Keratinocyte (primary cell): Measurements from ENCODE around the gene ADGRB3. TPM values are rescaled to one million over a fixed set of nuclear protein-coding genes. Genes with fewer than 3 reads are reported as not detected.
"Not testable (repeated sequence)": the region's sequence is repeated elsewhere in the genome, so short reads cannot be mapped to it uniquely, and the experiment has no call there.

ENCODE experiments used
- DNase-seq: peaks from one replicate; pipeline ENCODE4 v3.0.0-alpha.2; 2011; ENCODE audit warnings: low read depth, missing footprints, low spot score
- FAIRE-seq: peaks from 2 replicates; lab custom pipeline; 2011; peaks lifted over from hg19 to GRCh38; lab: Jason Lieb, UNC
- H2AFZ ChIP-seq: 2 replicates; pipeline ENCODE4 v1.6.0; 2012; ENCODE audit warnings: low read length, control low read depth, inconsistent platforms; ENCODE audit not compliant: control insufficient read depth
- H3K27ac ChIP-seq: 2 replicates; pipeline ENCODE4 v1.5.1; 2011; ENCODE audit warnings: low read length; ENCODE audit not compliant: control insufficient read depth, insufficient read depth
- H3K27me3 ChIP-seq: 3 replicates; pipeline ENCODE4 v1.6.0; 2011; ENCODE audit warnings: low read length; ENCODE audit not compliant: control insufficient read depth, insufficient read depth; ENCODE audit errors: extremely low read depth
- H3K36me3 ChIP-seq, 2 experiments: 2 replicates in 1 of 2; 3 replicates in 1 of 2; pipeline ENCODE4 v1.5.1; 2011; ENCODE audit warnings: low read length in 2 of 2, mild to moderate bottlenecking in 1 of 2; ENCODE audit not compliant: control insufficient read depth in 2 of 2, insufficient read depth in 2 of 2; ENCODE audit errors: extremely low read depth in 1 of 2
- H3K4me1 ChIP-seq: 3 replicates; pipeline ENCODE4 v1.5.1; 2011; ENCODE audit warnings: low read length; ENCODE audit not compliant: control insufficient read depth, insufficient read depth; ENCODE audit errors: extremely low read depth
- H3K4me2 ChIP-seq: 3 replicates; pipeline ENCODE4 v1.6.0; 2011; ENCODE audit warnings: low read depth, low read length; ENCODE audit not compliant: control insufficient read depth, insufficient read depth; ENCODE audit errors: extremely low read depth
- H3K4me3 ChIP-seq, 3 experiments: fragments of 200-600 bp in 1 of 3; sonication (generic) in 1 of 3; 2 replicates in 2 of 3; 3 replicates in 1 of 3; pipeline ENCODE4 v1.5.1; 2011 to 2016; ENCODE audit warnings: low read length in 3 of 3, mild to moderate bottlenecking in 3 of 3, control low read depth in 2 of 3, inconsistent platforms in 1 of 3, low read depth in 1 of 3, mixed read lengths in 1 of 3, mixed run types in 1 of 3, moderate library complexity in 1 of 3; ENCODE audit not compliant: control insufficient read depth in 2 of 3, insufficient read depth in 2 of 3; ENCODE audit errors: extremely low read depth in 1 of 3
- H3K79me2 ChIP-seq: 2 replicates; pipeline ENCODE4 v1.6.0; 2012; ENCODE audit warnings: low read length; ENCODE audit not compliant: control insufficient read depth, insufficient read depth
- H3K9ac ChIP-seq: 3 replicates; pipeline ENCODE4 v1.6.0; 2011; ENCODE audit warnings: low read length; ENCODE audit not compliant: control insufficient read depth, insufficient read depth; ENCODE audit errors: extremely low read depth
- H3K9me1 ChIP-seq: 3 replicates; pipeline ENCODE4 v1.6.0; 2011; ENCODE audit warnings: low read length; ENCODE audit not compliant: control insufficient read depth, insufficient read depth; ENCODE audit errors: extremely low read depth
- H3K9me3 ChIP-seq: 2 replicates; pipeline ENCODE4 v1.5.1; 2012; ENCODE audit warnings: low read depth, low read length; ENCODE audit not compliant: control insufficient read depth
- H4K20me1 ChIP-seq: 3 replicates; pipeline ENCODE4 v1.6.0; 2011; ENCODE audit warnings: low read length; ENCODE audit not compliant: control insufficient read depth, insufficient read depth; ENCODE audit errors: extremely low read depth
- CTCF ChIP-seq, 3 experiments: IDR thresholded peaks in 1 of 3; conservative IDR thresholded peaks in 1 of 3; optimal IDR thresholded peaks in 1 of 3; 2 replicates in 2 of 3; 3 replicates in 1 of 3; pipeline versions ENCODE3 to v1.5.1; 2011; ENCODE audit warnings: low read length in 3 of 3, mild to moderate bottlenecking in 3 of 3, moderate library complexity in 2 of 3, control low read depth in 1 of 3, inconsistent platforms in 1 of 3; ENCODE audit not compliant: insufficient read depth in 2 of 3; ENCODE audit errors: extremely low read depth in 1 of 3
- EZH2 ChIP-seq: IDR thresholded peaks from one replicate; pipeline ENCODE4 v1.6.1; 2012; ENCODE audit warnings: inconsistent platforms, mild to moderate bottlenecking, low read length, moderate library complexity
- dilution Hi-C: fragments of 300-500 bp; cut with MboI; formaldehyde crosslinking; loops from one replicate; pipeline ENCODE4 v1.7.0; 2020; ENCODE audit warnings: low sequenced_read_pairs; ENCODE audit not compliant: extremely low pct_ligation_motif_present
- polyA plus RNA-seq, 5 experiments: library from polyadenylated mRNA; depleted of rRNA in 3 of 5; stranded (reverse) in 3 of 5; stranded (forward) in 1 of 5; unstranded in 1 of 5; fragments of >200 nt; gene quantifications; 1 replicate in 1 of 5; 2 replicates in 3 of 5; 3 replicates in 1 of 5; pipeline versions ENCODE4 v1.2.1 to v1.2.3, GENCODE V29; 2011 to 2012; ENCODE audit warnings: missing spikeins in 2 of 5, low read depth in 1 of 5, low replicate concordance in 1 of 5

The ADGRB3 gene
- polyA plus RNA-seq, 1 donor (not counting 4 experiments of a cell fraction or from before 2014, with no cell fraction given) = not detected

GRCh38 chr6:68779366-68779765, 144.3 kb downstream of the ADGRB3 start:
- TF ChIP-seq EZH2 (no peak), CTCF (optimal IDR thresholded peaks at IDR 0.05 in 1 of 3, IDR thresholded peaks at IDR 0.05 in 1 of 3, conservative IDR thresholded peaks at IDR 0.05 in 1 of 3; ENCODE audit: extremely low read depth in 1 of 3, insufficient read depth in 2 of 3, low read length in 3 of 3) (no peak)
- no peak for FAIRE-seq
- no peak overlapping the region for H3K27ac ChIP-seq

GRCh38 chr6:68790128-68790527, 155.0 kb downstream of the ADGRB3 start:
- dilution Hi-C loops, H3K4me1 ChIP-seq, H3K27ac ChIP-seq, DNase-seq, H3K4me2 ChIP-seq, H2AFZ ChIP-seq, H3K4me3 ChIP-seq, FAIRE-seq, H3K9me3 ChIP-seq, H3K9me1 ChIP-seq, H3K79me2 ChIP-seq, H3K36me3 ChIP-seq, H3K9ac ChIP-seq, H4K20me1 ChIP-seq, H3K27me3 ChIP-seq: not testable (repeated sequence)

More at GRCh38 chr6:68779366-68779765, 144.3 kb downstream of the ADGRB3 start:
- Histone ChIP-seq H3K4me1 (no peaks in the 10 kb centered on the region), H3K79me2 (no peaks in the 10 kb centered on the region), H3K9me1 (no peaks in the 10 kb centered on the region), H2AFZ (no peak overlapping the region), H3K36me3 (no peaks in the 10 kb centered on the region), H3K9ac (no peak overlapping the region), H4K20me1 (no peaks in the 10 kb centered on the region), H3K27me3 (no peaks in the 10 kb centered on the region), H3K4me2 (no peak overlapping the region), H3K9me3 (peaks cover 2% of the 10 kb centered on the region), H3K4me3 (no peak overlapping the region)
- dilution Hi-C loops = no loop called here
- no peak for DNase-seq

GRCh38 chr6:68814976-68815375, 179.9 kb downstream of the ADGRB3 start:
- H3K9me1 ChIP-seq, FAIRE-seq: not testable (repeated sequence)

More at GRCh38 chr6:68814976-68815375, 179.9 kb downstream of the ADGRB3 start:
- dilution Hi-C loops, DNase-seq, H3K4me1 ChIP-seq, H3K9ac ChIP-seq, H3K79me2 ChIP-seq, H3K27ac ChIP-seq, H3K9me3 ChIP-seq, H4K20me1 ChIP-seq, H3K36me3 ChIP-seq, H3K4me3 ChIP-seq, H3K27me3 ChIP-seq, H3K4me2 ChIP-seq, H2AFZ ChIP-seq: not testable (repeated sequence)
